Measurements from ENCODE around the gene FBLN1.

GRCh38 chr22:45532235-45532631 is 29.6 kb downstream of the FBLN1 start:
- TF ChIP-seq CTCF (IDR thresholded peaks at IDR 0.05; ENCODE audit: control extremely low read depth in 1 of 3, insufficient read depth in 1 of 3, low read depth in 1 of 3, low read length in 3 of 3): no peak
- no peak for TF ChIP-seq POLR2A (IDR thresholded peaks at IDR 0.05; ENCODE audit: control extremely low read depth in 1 of 2, low read depth in 2 of 2, low read length in 2 of 2)
- no peak for TF ChIP-seq E2F6 (IDR thresholded peaks at IDR 0.05)

Data from H1 (cell line).